Spleen (tissue), 11 donors: ENCODE measurements around the gene MYH14. TPM values are rescaled to one million over a fixed set of nuclear protein-coding genes. Genes with fewer than 3 reads are reported as not detected.
"Not testable (repeated sequence)": the region's sequence is repeated elsewhere in the genome, so short reads cannot be mapped to it uniquely, and the experiment has no call there.

Experiments
- DNase-seq: peaks from one replicate; pipeline ENCODE4 v3.0.0-alpha.2; 2020
- H3K27ac ChIP-seq, 8 donors: fragments of 200-600 bp; sonication (generic) in 7 of 8; 1 replicate in 4 of 8; 2 replicates in 4 of 8; pipeline versions ENCODE4 v1.5.0 to v1.8.0; 2016 to 2021; ENCODE audit warnings: inconsistent platforms in 4 of 8, mild to moderate bottlenecking in 4 of 8, moderate library complexity in 1 of 8
- H3K27me3 ChIP-seq, 7 donors: fragments of 200-600 bp; sonication (generic) in 6 of 7; replicated peaks in 1 of 7; 1 replicate in 4 of 7; 2 replicates in 3 of 7; pipeline versions ENCODE4 v1.5.0 to v1.8.0; 2016 to 2021; ENCODE audit warnings: inconsistent platforms in 3 of 7, mild to moderate bottlenecking in 1 of 7
- H3K36me3 ChIP-seq, 6 donors: fragments of 200-600 bp; sonication (generic) in 5 of 6; 1 replicate in 4 of 6; 2 replicates in 2 of 6; pipeline versions ENCODE4 v1.5.0 to v1.8.0; 2016 to 2021; ENCODE audit warnings: inconsistent platforms in 2 of 6
- H3K4me1 ChIP-seq, 6 donors: fragments of 200-600 bp; sonication (generic) in 5 of 6; 1 replicate in 3 of 6; 2 replicates in 3 of 6; pipeline versions ENCODE4 v1.5.0 to v1.8.0; 2016 to 2021; ENCODE audit warnings: inconsistent platforms in 3 of 6
- H3K4me3 ChIP-seq, 8 donors: fragments of 200-600 bp; sonication (generic) in 7 of 8; 1 replicate in 4 of 8; 2 replicates in 4 of 8; pipeline versions ENCODE4 v1.5.0 to v1.8.0; 2016 to 2021; ENCODE audit warnings: inconsistent platforms in 4 of 8, mild to moderate bottlenecking in 4 of 8, moderate library complexity in 2 of 8
- H3K9me3 ChIP-seq, 8 donors: fragments of 200-600 bp; sonication (generic) in 7 of 8; 1 replicate in 4 of 8; 2 replicates in 4 of 8; pipeline versions ENCODE4 v1.5.0 to v1.8.0; 2016 to 2021; ENCODE audit warnings: inconsistent platforms in 4 of 8
- POLR2A ChIP-seq, 3 donors: fragments of 450-650 bp; IDR thresholded peaks; one replicate each; pipeline ENCODE4 v1.5.1; 2017; ENCODE audit warnings: antibody characterized with exemption in 3 of 3, mild to moderate bottlenecking in 1 of 3
- POLR2AphosphoS5 ChIP-seq, 3 donors: sonication (generic); formaldehyde crosslinking; IDR thresholded peaks; one replicate each; pipeline ENCODE4 v1.5.1; 2017; ENCODE audit warnings: antibody characterized with exemption in 3 of 3
- WGBS, 5 donors: extraction: QIAGEN DNeasy Blood & Tissue Kit in 3 of 5; methylation state at CpG; one replicate each; pipeline versions ENCODE4 v1.1.5 to v1.1.7; 2013 to 2018; 5-methylcytosine and 5-hydroxymethylcytosine counted together
- intact Hi-C: fragments of 100-400 bp; cut with DNase I; formaldehyde crosslinking; loops from one replicate; pipeline ENCODE4 v1.15.0; 2023; ENCODE audit warnings: low total_unique reads
- polyA plus RNA-seq, 3 donors: library from polyadenylated mRNA; stranded (reverse); fragments of 200-250 nt; gene quantifications; one replicate each; pipeline ENCODE4 v1.2.1, GENCODE V29; 2013
- total RNA-seq, 7 donors: library from RNA; depleted of rRNA in 3 of 7; stranded (reverse); fragments of >200 nt in 3 of 7; fragmentation: NEBNext Ultra II Directional in 4 of 7; extraction: Animal tissue kit (Norgen Biotek cat#: 25700) in 4 of 7; gene quantifications; one replicate each; pipeline versions ENCODE4 v1.1.0 to v1.2.1, GENCODE V29; 2016 to 2021
- TF ChIP-seq, protein P1 (sequence below), 11 experiments: fragments of 200-600 bp in 7 of 11; fragments of 450-650 bp in 4 of 11; sonication (generic) in 4 of 11; IDR thresholded peaks in 8 of 11; conservative IDR thresholded peaks in 3 of 11; 1 replicate in 7 of 11; 2 replicates in 4 of 11; pipeline versions ENCODE4 v1.4.0 to v1.8.0; 2016 to 2021; ENCODE audit warnings: antibody characterized with exemption in 11 of 11, inconsistent platforms in 4 of 11, mild to moderate bottlenecking in 1 of 11
- donor health status: healthy with polysubstance abuse.
- donor health status: DM: no; HTN: no; CAD: no; lungs with moderate emphysema.
- donor health status: DM: no; HTN: no; CAD: no.
- donor health status: Bipolar disorder and iron deficiency.
- donor health status: healthy.
- donor health status: DM: no; HTN: no; CAD: no.
- donor health status: DM: yes; HTN: yes; CAD: no.

The MYH14 gene
- total and polyA plus RNA-seq, 10 donors: 0.04 to 1.5 (median 0.28) TPM; not detected in 1

DNA sequence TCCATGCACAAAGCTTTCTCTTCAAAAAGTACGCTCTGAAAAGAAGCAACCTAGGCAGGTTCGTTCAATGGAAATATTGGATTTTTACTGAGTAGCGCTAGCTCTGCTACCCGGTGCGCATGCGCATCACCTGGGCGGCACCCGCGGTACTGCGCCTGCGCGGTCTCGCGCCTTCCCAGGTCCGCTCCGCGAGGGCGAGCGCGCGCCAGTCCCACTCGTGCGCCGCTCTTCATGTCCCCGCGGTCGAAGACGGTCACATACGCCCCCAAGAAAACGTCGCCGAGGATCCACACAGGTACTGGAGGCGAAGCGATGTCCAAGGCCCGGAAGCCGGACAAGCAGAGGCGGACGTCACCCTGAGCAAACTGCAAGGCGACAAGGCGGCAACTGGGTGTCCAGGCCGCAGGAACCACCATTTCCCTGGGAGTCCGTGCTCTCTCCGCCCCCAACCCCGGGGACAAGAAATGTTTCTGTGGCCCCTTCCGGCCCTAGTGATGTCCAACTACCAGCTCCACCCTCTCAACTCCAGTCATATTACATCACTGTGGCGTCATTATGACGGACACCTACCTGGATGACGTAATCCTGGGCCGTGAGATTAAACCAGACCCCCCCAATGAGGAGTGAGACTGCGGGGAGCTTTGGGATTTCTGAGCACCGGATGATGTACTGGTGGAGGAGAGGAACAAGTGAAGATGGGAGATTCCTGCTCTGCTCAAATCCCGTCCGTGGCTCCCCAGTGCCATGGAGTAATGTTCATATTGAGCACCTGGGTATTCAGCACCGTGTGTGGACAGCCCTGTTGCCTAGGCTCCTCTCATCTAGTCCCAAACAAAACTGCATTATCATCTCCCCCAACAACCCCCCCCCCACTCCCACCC, 130.6 kb downstream of the MYH14 start:
- intact Hi-C loops: no loop called here
- peak overlapping the region in 7 of 8 donors; percentile 52 to 87 (median 77) for H3K27ac ChIP-seq

DNA sequence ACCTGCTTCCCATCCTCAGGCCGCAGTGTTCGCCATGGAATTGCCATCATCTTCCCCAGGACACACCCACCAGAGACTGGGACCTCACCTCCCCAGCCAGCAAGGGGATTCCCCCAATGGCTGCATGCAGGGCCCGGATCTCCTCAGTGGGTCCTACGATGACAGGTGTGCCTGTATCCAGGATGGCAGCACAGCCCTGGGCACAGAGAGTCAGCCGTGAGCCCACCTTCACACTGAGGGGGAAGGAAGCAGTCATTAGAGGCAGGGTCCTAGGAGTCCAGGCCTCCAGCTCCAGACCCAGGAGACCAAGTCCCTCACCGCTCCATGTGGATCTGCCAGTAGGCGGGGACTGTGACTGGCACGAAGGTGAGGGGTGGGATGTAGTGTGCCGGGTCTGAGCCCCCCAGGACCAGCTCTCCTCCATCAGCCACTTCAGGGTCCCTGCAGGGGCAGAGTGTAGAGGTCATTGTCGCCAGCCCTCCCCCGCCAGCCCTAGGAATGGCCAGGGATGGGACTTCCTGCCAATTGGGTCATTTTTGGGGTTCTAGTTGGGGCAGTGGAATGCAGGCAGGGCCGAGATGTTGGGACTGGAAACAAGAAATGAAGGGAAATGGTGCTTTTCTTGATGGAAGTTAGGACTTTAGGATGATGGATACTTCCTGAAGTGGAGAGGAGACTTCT, 131.5 kb downstream of the MYH14 start:
- no peak overlapping the region for H3K4me3 ChIP-seq
- DNase-seq: peak; percentile 71
- intact Hi-C loops: no loop called here
- peaks cover 0 to 54% (median 26%) of the 10 kb centered on the region in 7 donors for H3K27me3 ChIP-seq
- TF ChIP-seq, protein P1, sequence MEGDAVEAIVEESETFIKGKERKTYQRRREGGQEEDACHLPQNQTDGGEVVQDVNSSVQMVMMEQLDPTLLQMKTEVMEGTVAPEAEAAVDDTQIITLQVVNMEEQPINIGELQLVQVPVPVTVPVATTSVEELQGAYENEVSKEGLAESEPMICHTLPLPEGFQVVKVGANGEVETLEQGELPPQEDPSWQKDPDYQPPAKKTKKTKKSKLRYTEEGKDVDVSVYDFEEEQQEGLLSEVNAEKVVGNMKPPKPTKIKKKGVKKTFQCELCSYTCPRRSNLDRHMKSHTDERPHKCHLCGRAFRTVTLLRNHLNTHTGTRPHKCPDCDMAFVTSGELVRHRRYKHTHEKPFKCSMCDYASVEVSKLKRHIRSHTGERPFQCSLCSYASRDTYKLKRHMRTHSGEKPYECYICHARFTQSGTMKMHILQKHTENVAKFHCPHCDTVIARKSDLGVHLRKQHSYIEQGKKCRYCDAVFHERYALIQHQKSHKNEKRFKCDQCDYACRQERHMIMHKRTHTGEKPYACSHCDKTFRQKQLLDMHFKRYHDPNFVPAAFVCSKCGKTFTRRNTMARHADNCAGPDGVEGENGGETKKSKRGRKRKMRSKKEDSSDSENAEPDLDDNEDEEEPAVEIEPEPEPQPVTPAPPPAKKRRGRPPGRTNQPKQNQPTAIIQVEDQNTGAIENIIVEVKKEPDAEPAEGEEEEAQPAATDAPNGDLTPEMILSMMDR (IDR thresholded peaks at IDR 0.05 in 8 of 11, conservative IDR thresholded peaks at IDR 0.05 in 3 of 11): no peak
- TF ChIP-seq POLR2A (IDR thresholded peaks at IDR 0.05): no peak
- peak in 2 of 3 donors; percentile 19 to 52 for TF ChIP-seq POLR2AphosphoS5 (IDR thresholded peaks at IDR 0.05)
- peaks cover 0 to 92% (median 57%) of the 10 kb centered on the region in 6 donors for H3K4me1 ChIP-seq
- 90 to 94% (median 93%) methylated on average over 11 to 12 of the region's 12 CpGs for WGBS, 5 donors
- H3K36me3 ChIP-seq: peaks cover 0 to 49% (median 2%) of the 10 kb centered on the region in 6 donors
- H3K27ac ChIP-seq: peak overlapping the region in 1 of 8 donors; percentile 17
- peaks cover 0 to 9% (median 0%) of the 10 kb centered on the region in 8 donors for H3K9me3 ChIP-seq

More for the DNA sequence above, 130.6 kb downstream of the MYH14 start:
- Histone ChIP-seq H3K4me1 (peaks cover 0 to 91% (median 55%) of the 10 kb centered on the region in 6 donors), H3K4me3 (peak overlapping the region; percentile 22 to 75 (median 34)), H3K9me3 (peaks cover 0 to 18% (median 0%) of the 10 kb centered on the region in 8 donors), H3K36me3 (peaks cover 0 to 47% (median 2%) of the 10 kb centered on the region in 6 donors), H3K27me3 (peaks cover 0 to 63% (median 30%) of the 10 kb centered on the region in 7 donors)
- TF ChIP-seq, protein P1 (IDR thresholded peaks at IDR 0.05 in 8 of 11, conservative IDR thresholded peaks at IDR 0.05 in 3 of 11): no peak
- peak; percentile 85 to 93 (median 91) for TF ChIP-seq POLR2AphosphoS5 (IDR thresholded peaks at IDR 0.05)
- WGBS, 5 donors: 13 to 16% (median 14%) methylated on average over 47 to 54 of the region's 54 CpGs
- DNase-seq: peak; percentile 92

DNA sequence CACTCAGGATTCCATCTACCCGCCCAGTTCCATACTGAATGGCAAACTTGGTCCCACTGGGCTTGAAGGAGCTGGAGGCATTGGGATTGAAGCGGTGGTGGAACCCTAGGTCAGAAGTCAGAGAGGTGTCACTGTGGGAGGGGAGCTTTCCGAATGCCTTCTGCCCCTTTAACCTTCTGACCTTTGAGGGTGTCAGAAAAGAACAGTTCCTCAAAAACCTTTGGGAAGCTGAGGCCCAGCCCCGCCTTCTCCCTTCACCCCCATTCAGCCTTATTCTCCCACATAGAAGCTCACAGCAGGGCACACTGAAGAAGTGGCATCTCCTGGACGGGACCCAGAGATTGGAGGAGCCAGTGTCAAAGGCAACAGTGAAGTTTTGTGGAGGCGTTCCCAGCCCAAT, 133.6 kb downstream of the MYH14 start:
- DNase-seq, intact Hi-C loops, H3K9me3 ChIP-seq, H3K4me3 ChIP-seq, H3K27ac ChIP-seq: not testable (repeated sequence)
- peaks cover 6 to 92% (median 57%) of the 10 kb centered on the region in 6 donors for H3K4me1 ChIP-seq
- H3K27me3 ChIP-seq: peaks cover 0 to 32% (median 13%) of the 10 kb centered on the region in 7 donors
- 70 to 91% (median 86%) methylated on average over 5 to 6 of the region's 6 CpGs for WGBS, 5 donors
- peaks cover 0 to 49% (median 2%) of the 10 kb centered on the region in 6 donors for H3K36me3 ChIP-seq

DNA sequence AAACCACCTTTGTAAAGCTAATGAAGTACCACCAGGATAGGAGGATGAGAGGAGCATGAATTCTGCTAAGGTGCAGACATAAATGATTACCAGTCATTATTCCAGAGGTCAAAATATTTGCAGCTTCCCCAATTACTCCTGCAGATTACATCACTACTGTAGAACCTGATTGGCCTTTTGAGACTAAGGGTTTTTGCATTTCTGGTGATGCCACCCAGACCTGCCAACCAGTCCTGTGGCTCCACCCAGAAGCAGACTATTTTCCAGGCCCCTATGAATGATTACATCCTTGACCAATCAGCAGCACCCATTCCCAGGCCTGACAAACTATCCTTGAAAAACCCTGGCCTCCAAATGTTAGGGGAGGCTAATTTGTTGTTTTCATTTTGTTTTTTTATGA, 136.9 kb downstream of the MYH14 start:
- no peak for DNase-seq
- intact Hi-C loops: no loop called here
- TF ChIP-seq POLR2A (IDR thresholded peaks at IDR 0.05): no peak
- no peak for TF ChIP-seq POLR2AphosphoS5 (IDR thresholded peaks at IDR 0.05)
- TF ChIP-seq, protein P1 (IDR thresholded peaks at IDR 0.05 in 8 of 11, conservative IDR thresholded peaks at IDR 0.05 in 3 of 11): no peak
- peaks cover 0 to 14% (median 5%) of the 10 kb centered on the region in 8 donors for H3K9me3 ChIP-seq
- peak overlapping the region in 5 of 8 donors; percentile 62 to 80 (median 77) for H3K27ac ChIP-seq
- peaks cover 0 to 37% (median 2%) of the 10 kb centered on the region in 6 donors for H3K36me3 ChIP-seq
- H3K27me3 ChIP-seq: no peaks in the 10 kb centered on the region
- H3K4me3 ChIP-seq: peak overlapping the region in 3 of 8 donors; percentile 49 to 65 (median 54)
- peaks cover 4 to 90% (median 41%) of the 10 kb centered on the region in 6 donors for H3K4me1 ChIP-seq
